ENCODE data around the gene ITPR3. TPM values are rescaled to one million over a fixed set of nuclear protein-coding genes. Genes with fewer than 3 reads are reported as not detected.

ITPR3 gene
- total and polyA plus RNA-seq, 5 donors: 4.7 to 9.1 (median 6.4) TPM

- WGBS: 84% methylated on average over 15 of the region's 15 CpGs
- peak overlapping the region; percentile 65 for H3K4me3 ChIP-seq (ENCODE audit: low read length)
- no peak for ATAC-seq
- H3K9me3 ChIP-seq (ENCODE audit: control insufficient read depth, low read length): no peaks in the 10 kb centered on the region
- H3K27me3 ChIP-seq (ENCODE audit: control insufficient read depth, insufficient read depth): no peaks in the 10 kb centered on the region
- intact Hi-C loops (cut with DNase I): no loop called here
- peak in 1 of 3 donors; percentile 19 for DNase-seq
- H3K4me1 ChIP-seq (ENCODE audit: control insufficient read depth, insufficient read depth, low read length): peaks cover 9% of the 10 kb centered on the region
- peak overlapping the region; percentile 25 for H3K27ac ChIP-seq (ENCODE audit: low read length)
Observed at GRCh38 chr6:33710296-33711121, 89.4 kb downstream of the ITPR3 start.

GRCh38 chr6:33711140-33712129 is 90.3 kb downstream of the ITPR3 start, which contains the start of gene UQCC2:
Gene UQCC2, minus strand, starts transcription at chr6:33711700. Its CDS starts 14 bp downstream, at chr6:33711686.
- Histone ChIP-seq H3K4me1 (ENCODE audit: control insufficient read depth, insufficient read depth, low read length) (peaks cover 9% of the 10 kb centered on the region), H3K27ac (ENCODE audit: low read length) (peak within 1 kb of the TSS; percentile 84), H3K27me3 (ENCODE audit: control insufficient read depth, insufficient read depth) (no peaks in the 10 kb centered on the region), H3K9me3 (ENCODE audit: control insufficient read depth, low read length) (no peaks in the 10 kb centered on the region), H3K4me3 (ENCODE audit: low read length) (peak within 1 kb of the TSS; percentile 65)
- 2% methylated on average over 73 of the region's 73 CpGs for WGBS
- peak; percentile 99 for DNase-seq
- ATAC-seq: peak; percentile 97 to 98
- intact Hi-C loops (cut with DNase I): loop anchor here in 1 of 4 donors (2.0 kb wide), 1 partner anchor 51 kb away; no protein-coding TSS in a partner anchor

GRCh38 chr6:33712914-33713313 is 91.8 kb downstream of the ITPR3 start:
- Histone ChIP-seq H3K27me3 (ENCODE audit: control insufficient read depth, insufficient read depth) (no peaks in the 10 kb centered on the region), H3K9me3 (ENCODE audit: control insufficient read depth, low read length) (no peaks in the 10 kb centered on the region), H3K27ac (ENCODE audit: low read length) (no peak overlapping the region), H3K4me3 (ENCODE audit: low read length) (no peak overlapping the region), H3K4me1 (ENCODE audit: control insufficient read depth, insufficient read depth, low read length) (peaks cover 13% of the 10 kb centered on the region)
- 96% methylated on average over 3 of the region's 3 CpGs for WGBS
- ATAC-seq: no peak
- intact Hi-C loops (cut with DNase I): loop anchor here in 1 of 4 donors (2.0 kb wide), 1 partner anchor 50 kb away; no protein-coding TSS in a partner anchor
- no peak for DNase-seq

- ATAC-seq: no peak
- 83% methylated on average over 2 of the region's 2 CpGs for WGBS
Observed at GRCh38 chr6:33713786-33714185, 92.7 kb downstream of the ITPR3 start.

GRCh38 chr6:33714385-33715040 is 93.4 kb downstream of the ITPR3 start:
- intact Hi-C loops (cut with DNase I): loop anchor here in 1 of 4 donors (5.0 kb wide), 1 partner anchor 48 kb away; no protein-coding TSS in a partner anchor
- 91% methylated on average over 7 of the region's 7 CpGs for WGBS
- H3K27ac ChIP-seq (ENCODE audit: low read length): no peak overlapping the region
- no peaks in the 10 kb centered on the region for H3K27me3 ChIP-seq (ENCODE audit: control insufficient read depth, insufficient read depth)
- DNase-seq (no peak), ATAC-seq (no peak)
- no peaks in the 10 kb centered on the region for H3K9me3 ChIP-seq (ENCODE audit: control insufficient read depth, low read length)
- H3K4me1 ChIP-seq (ENCODE audit: control insufficient read depth, insufficient read depth, low read length): peaks cover 16% of the 10 kb centered on the region
- no peak overlapping the region for H3K4me3 ChIP-seq (ENCODE audit: low read length)

More at GRCh38 chr6:33713786-33714185, 92.7 kb downstream of the ITPR3 start:
- Histone ChIP-seq H3K9me3 (ENCODE audit: control insufficient read depth, low read length) (no peaks in the 10 kb centered on the region), H3K27ac (ENCODE audit: low read length) (no peak overlapping the region), H3K27me3 (ENCODE audit: control insufficient read depth, insufficient read depth) (no peaks in the 10 kb centered on the region), H3K4me1 (ENCODE audit: control insufficient read depth, insufficient read depth, low read length) (peaks cover 16% of the 10 kb centered on the region), H3K4me3 (ENCODE audit: low read length) (no peak overlapping the region)
- DNase-seq: no peak
- intact Hi-C loops (cut with DNase I): loop anchor here in 1 of 4 donors (2.0 kb wide), 1 partner anchor 49 kb away; no protein-coding TSS in a partner anchor

GRCh38 chr6:33716379-33716778 is 95.3 kb downstream of the ITPR3 start:
- intact Hi-C loops (cut with DNase I): loop anchor here in 1 of 4 donors (5.0 kb wide), 1 partner anchor 46 kb away; no protein-coding TSS in a partner anchor
- WGBS: 84% methylated on average over 7 of the region's 7 CpGs
- no peak for ATAC-seq

GRCh38 chr6:33716890-33717632 is 95.9 kb downstream of the ITPR3 start:
- H3K4me3 ChIP-seq (ENCODE audit: low read length): no peak overlapping the region
- H3K27me3 ChIP-seq (ENCODE audit: control insufficient read depth, insufficient read depth): no peaks in the 10 kb centered on the region
- peak overlapping the region; percentile 70 for H3K27ac ChIP-seq (ENCODE audit: low read length)
- intact Hi-C loops (cut with DNase I): loop anchor here in 1 of 4 donors (5.0 kb wide), 1 partner anchor 45 kb away; no protein-coding TSS in a partner anchor
- H3K4me1 ChIP-seq (ENCODE audit: control insufficient read depth, insufficient read depth, low read length): peaks cover 8% of the 10 kb centered on the region
- ATAC-seq (no peak), DNase-seq (no peak)
- 89% methylated on average over 8 of the region's 8 CpGs for WGBS
- no peaks in the 10 kb centered on the region for H3K9me3 ChIP-seq (ENCODE audit: control insufficient read depth, low read length)

More at GRCh38 chr6:33716379-33716778, 95.3 kb downstream of the ITPR3 start:
- H3K4me3 ChIP-seq (ENCODE audit: low read length): no peak overlapping the region
- H3K9me3 ChIP-seq (ENCODE audit: control insufficient read depth, low read length): no peaks in the 10 kb centered on the region
- DNase-seq: no peak
- H3K4me1 ChIP-seq (ENCODE audit: control insufficient read depth, insufficient read depth, low read length): peaks cover 8% of the 10 kb centered on the region
- H3K27me3 ChIP-seq (ENCODE audit: control insufficient read depth, insufficient read depth): no peaks in the 10 kb centered on the region
- no peak overlapping the region for H3K27ac ChIP-seq (ENCODE audit: low read length)

- no peak overlapping the region for H3K4me3 ChIP-seq (ENCODE audit: low read length)
- peaks cover 8% of the 10 kb centered on the region for H3K4me1 ChIP-seq (ENCODE audit: control insufficient read depth, insufficient read depth, low read length)
- no peaks in the 10 kb centered on the region for H3K27me3 ChIP-seq (ENCODE audit: control insufficient read depth, insufficient read depth)
- ATAC-seq (peak; percentile 13 to 54), DNase-seq (peak in 2 of 3 donors; percentile 81 to 82)
- H3K27ac ChIP-seq (ENCODE audit: low read length): peak overlapping the region; percentile 21
- intact Hi-C loops (cut with DNase I): loop anchor here in 1 of 4 donors (5.0 kb wide), 1 partner anchor 44 kb away; no protein-coding TSS in a partner anchor
- WGBS: 31% methylated on average over 6 of the region's 6 CpGs
- H3K9me3 ChIP-seq (ENCODE audit: control insufficient read depth, low read length): no peaks in the 10 kb centered on the region
Observed at GRCh38 chr6:33717934-33718455, 96.9 kb downstream of the ITPR3 start.

GRCh38 chr6:33718713-33719112 is 97.6 kb downstream of the ITPR3 start:
- Histone ChIP-seq H3K4me1 (ENCODE audit: control insufficient read depth, insufficient read depth, low read length) (peaks cover 10% of the 10 kb centered on the region), H3K27ac (ENCODE audit: low read length) (no peak overlapping the region), H3K4me3 (ENCODE audit: low read length) (no peak overlapping the region), H3K27me3 (ENCODE audit: control insufficient read depth, insufficient read depth) (no peaks in the 10 kb centered on the region), H3K9me3 (ENCODE audit: control insufficient read depth, low read length) (no peaks in the 10 kb centered on the region)
- no peak for ATAC-seq
- DNase-seq: no peak
- WGBS: 95% methylated on average over 2 of the region's 2 CpGs
- intact Hi-C loops (cut with DNase I): loop anchor here in 1 of 4 donors (5.0 kb wide), 1 partner anchor 44 kb away; no protein-coding TSS in a partner anchor
